Mononuclear cell (primary cell): ENCODE measurements around the gene MRPS27. TPM values are rescaled to one million over a fixed set of nuclear protein-coding genes. Genes with fewer than 3 reads are reported as not detected.

Experiments used
- H3K27me3 ChIP-seq: 2 replicates; pipeline ENCODE4 v1.6.0; 2011; ENCODE audit warnings: low read length, control low read depth; ENCODE audit not compliant: insufficient read depth
- H3K4me1 ChIP-seq: 2 replicates; pipeline ENCODE4 v1.5.1; 2011; ENCODE audit warnings: mild to moderate bottlenecking, low read length, control low read depth; ENCODE audit not compliant: insufficient read depth
- H3K4me3 ChIP-seq: 2 replicates; pipeline ENCODE4 v1.5.1; 2011; ENCODE audit warnings: mild to moderate bottlenecking, low read length, moderate library complexity
- H3K9me3 ChIP-seq: 2 replicates; pipeline ENCODE4 v1.5.1; 2011; ENCODE audit warnings: low read depth, mild to moderate bottlenecking, control low read depth, low read length
- total RNA-seq: library from RNA; depleted of rRNA; stranded (reverse); fragments of >200 nt; gene quantifications from one replicate; pipeline ENCODE4 v1.2.3, GENCODE V29; 2012

MRPS27 gene
- total RNA-seq, 1 donor, result 45.1 TPM

DNA sequence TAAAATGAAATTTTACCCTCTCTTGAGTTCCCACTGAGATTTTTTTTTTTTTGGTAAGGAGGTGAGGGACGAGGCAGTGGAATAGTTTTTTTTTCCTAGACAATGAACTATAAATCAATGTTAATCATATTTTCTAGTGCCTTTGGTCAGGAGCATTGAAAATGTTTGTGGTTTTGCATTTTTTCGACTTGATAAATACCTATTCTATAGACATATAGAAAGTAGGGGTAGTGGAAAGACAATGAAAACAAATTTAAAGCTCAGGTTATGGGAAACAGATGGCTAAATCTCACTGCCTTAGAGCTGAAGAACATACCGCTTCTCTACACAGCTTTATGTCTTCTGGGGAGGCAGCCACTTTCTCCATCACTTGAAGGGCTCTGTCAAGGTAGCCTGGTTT is 94.3 kb downstream of the MRPS27 start:
- Histone ChIP-seq H3K9me3 (no peaks in the 10 kb centered on the region), H3K4me1 (no peaks in the 10 kb centered on the region), H3K27me3 (no peaks in the 10 kb centered on the region), H3K4me3 (no peak overlapping the region)

DNA sequence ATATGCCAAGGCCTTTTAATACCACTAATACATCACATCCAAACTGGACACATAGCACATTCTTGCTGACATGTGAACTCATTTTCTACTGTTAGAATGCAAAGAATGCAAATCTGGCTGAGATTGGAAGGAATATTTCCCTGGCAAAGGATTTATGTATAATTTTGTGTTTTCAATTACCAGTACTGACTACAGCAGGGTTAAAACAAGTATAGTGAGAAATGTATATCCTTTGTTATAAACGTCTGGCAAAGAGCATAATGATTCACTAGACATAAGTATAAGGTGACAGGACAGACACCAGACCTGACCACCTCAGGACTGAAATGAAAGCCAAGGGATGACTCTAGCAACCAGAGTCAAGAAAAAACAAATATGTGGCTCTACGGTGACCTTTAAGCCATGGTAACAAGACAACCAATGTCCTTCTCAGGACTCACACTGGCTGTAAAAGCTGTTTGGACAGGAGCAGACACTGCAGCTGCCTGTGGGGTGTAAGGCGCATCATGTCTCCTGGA is 95.0 kb downstream of the MRPS27 start:
- Histone ChIP-seq H3K4me3 (no peak overlapping the region), H3K4me1 (no peaks in the 10 kb centered on the region), H3K9me3 (no peaks in the 10 kb centered on the region), H3K27me3 (no peaks in the 10 kb centered on the region)

DNA sequence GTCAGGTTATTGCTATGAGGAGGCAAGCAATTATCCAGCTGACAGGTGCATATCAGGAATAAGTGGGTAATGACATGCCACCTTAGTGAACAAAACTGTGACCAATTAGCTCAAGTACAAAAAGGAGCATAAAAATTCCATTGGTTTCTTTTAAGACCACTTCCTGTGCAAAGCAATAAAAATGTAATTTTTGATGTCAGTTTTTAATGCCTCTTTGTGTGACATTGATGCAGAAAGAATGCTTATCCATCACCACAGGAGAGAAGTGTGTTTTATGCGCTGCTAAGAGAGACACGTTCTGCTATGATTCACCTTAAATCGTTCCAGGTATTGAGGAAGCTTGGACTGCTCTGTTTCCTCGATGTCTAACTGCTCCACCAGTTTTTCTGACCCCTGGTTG is 96.7 kb downstream of the MRPS27 start:
- no peak overlapping the region for H3K4me3 ChIP-seq
- no peaks in the 10 kb centered on the region for H3K9me3 ChIP-seq
- H3K27me3 ChIP-seq, result no peaks in the 10 kb centered on the region
- no peaks in the 10 kb centered on the region for H3K4me1 ChIP-seq

DNA sequence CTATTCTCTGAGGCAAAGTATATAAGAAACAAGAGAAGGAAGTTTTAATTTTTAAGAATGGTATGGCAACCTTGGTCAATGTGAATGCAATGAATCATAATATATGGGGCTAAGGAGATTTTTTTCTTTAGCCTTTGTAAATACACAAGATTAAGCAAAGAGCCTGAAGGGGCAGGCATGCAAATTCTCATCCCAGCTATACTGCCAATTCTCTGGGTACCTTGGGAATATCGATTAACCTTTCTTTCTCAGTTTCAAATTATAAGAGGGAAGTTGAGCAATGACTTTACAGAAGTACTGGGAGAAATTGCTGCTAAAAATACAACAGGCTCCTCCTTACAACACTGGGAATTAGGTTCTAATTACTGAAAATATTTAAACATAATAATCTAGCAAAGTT is 97.5 kb downstream of the MRPS27 start:
- no peaks in the 10 kb centered on the region for H3K9me3 ChIP-seq
- no peaks in the 10 kb centered on the region for H3K27me3 ChIP-seq
- H3K4me3 ChIP-seq, result no peak overlapping the region
- H3K4me1 ChIP-seq, result no peaks in the 10 kb centered on the region

DNA sequence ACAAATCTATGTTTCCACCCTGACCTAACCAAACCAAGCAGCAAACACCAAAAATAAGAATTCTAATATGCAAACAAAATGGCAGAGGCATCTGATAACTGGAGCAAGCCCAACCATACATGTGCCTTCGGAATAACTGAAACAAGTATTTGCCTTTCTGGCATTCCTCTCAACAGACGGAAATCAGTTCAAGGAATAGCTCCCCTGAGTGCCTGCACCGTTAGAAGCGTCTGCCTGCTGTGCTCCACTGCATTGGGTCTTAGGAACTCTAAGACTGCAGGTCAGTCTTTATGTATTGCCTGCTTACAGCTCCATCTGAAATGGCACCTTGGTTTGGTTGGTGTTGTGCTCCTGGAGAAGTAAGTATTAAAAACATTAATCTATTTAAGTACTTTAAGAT is 98.5 kb downstream of the MRPS27 start:
- Histone ChIP-seq H3K4me1 (no peaks in the 10 kb centered on the region), H3K4me3 (no peak overlapping the region), H3K27me3 (no peaks in the 10 kb centered on the region), H3K9me3 (no peaks in the 10 kb centered on the region)

DNA sequence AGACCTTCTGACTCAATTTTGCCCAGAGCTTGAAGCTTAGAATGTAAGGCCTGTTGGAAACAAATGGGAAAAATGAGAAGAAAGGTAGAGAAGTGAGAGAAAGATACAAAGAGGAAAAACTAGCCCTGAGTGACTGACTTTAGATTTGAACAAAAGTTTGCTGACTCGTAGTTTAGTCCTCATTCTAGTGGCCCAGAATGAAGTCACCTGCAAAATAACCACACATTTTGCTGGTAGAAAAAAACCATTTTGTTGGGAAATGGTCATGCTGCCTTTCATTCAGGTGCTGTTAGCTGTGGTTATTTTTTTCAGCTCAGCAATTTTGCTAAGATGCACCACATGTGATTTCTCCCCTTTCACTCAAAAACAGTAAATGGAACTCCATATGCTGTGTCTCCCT is 98.9 kb downstream of the MRPS27 start:
- H3K4me3 ChIP-seq, result no peak overlapping the region

DNA sequence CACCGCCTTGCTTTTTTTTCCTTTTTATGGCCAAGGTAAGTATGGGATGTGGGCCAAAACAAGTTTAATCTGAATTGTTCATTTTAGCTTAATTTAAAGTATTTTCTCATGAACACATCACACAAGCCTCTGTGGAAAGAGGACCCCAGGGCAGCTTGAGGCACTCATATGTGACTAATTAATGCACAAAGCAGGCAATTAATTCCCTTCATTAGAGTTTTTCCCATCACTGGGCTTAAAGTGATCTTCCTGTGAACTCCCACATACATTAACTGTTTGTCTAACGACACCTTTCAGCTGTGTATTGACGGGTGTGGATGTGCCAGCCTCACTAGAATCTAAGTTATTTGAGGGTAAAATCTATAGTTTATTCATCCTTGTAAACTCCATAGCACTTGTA is 103.3 kb downstream of the MRPS27 start:
- no peak overlapping the region for H3K4me3 ChIP-seq
- H3K9me3 ChIP-seq, result no peaks in the 10 kb centered on the region
- no peaks in the 10 kb centered on the region for H3K27me3 ChIP-seq
- H3K4me1 ChIP-seq, result no peaks in the 10 kb centered on the region

More for the DNA sequence above, 98.9 kb downstream of the MRPS27 start:
- Histone ChIP-seq H3K27me3 (no peaks in the 10 kb centered on the region), H3K9me3 (no peaks in the 10 kb centered on the region), H3K4me1 (no peaks in the 10 kb centered on the region)

DNA sequence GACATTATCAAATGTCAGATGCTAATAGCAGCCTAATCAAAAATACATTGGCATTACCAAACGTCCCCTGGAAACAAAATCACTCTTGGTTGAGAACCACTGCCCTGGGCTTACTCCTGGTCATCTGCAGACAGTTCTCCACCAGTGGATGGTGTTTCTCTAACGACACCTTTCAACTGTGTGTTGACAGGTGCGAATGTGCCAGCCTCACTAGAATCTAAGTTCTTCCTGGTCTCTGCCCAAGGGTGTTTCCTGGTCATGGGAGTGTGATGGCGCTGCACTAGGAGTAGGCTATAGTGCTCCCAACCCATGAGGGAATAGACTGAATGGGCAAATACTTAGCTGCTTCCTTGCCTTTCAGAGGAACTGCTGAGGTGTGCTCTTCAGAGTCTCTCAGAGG is 105.9 kb downstream of the MRPS27 start:
- Histone ChIP-seq H3K27me3 (no peaks in the 10 kb centered on the region), H3K4me3 (no peak overlapping the region), H3K4me1 (no peaks in the 10 kb centered on the region), H3K9me3 (no peaks in the 10 kb centered on the region)

DNA sequence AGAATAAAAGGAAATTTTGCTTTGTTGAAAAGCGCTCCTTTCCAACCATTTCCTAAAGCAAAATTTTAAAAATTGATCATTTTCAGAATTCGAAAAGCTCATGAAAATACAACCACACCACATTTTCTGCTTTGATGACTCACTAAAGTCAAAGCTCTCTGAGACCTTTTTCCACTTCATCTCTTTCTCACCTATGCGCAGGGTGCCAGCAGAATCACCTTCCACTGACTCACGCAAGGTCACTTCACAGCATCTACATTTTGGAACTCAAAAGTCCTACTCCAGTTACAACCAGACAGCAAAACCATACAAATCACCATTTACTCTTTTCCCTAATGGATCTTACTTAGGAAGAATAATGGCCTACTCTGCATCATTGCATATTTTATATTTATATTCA is 106.6 kb downstream of the MRPS27 start:
- no peaks in the 10 kb centered on the region for H3K4me1 ChIP-seq
- no peaks in the 10 kb centered on the region for H3K9me3 ChIP-seq
- H3K27me3 ChIP-seq, result no peaks in the 10 kb centered on the region
- H3K4me3 ChIP-seq, result no peak overlapping the region

DNA sequence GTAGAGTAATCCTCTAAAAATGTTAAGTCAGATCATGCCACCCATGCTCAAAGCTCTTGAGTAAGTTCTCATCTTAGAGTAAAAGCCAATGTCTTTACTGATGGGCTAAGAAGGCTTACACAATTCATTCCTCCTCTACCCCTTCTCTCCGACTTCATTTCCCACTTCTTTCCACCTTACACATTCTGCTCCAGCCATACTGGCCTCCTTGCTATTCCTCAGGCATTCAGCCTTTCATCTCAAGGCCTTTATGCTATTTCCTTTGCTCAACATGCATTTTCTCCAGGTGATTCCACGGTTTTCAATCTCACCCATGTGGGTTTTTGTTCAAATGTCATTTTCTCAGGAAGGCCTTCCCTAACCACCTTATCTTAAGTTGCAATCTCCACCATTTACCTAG is 107.9 kb downstream of the MRPS27 start:
- no peak overlapping the region for H3K4me3 ChIP-seq
- no peaks in the 10 kb centered on the region for H3K4me1 ChIP-seq
- no peaks in the 10 kb centered on the region for H3K27me3 ChIP-seq
- H3K9me3 ChIP-seq, result no peaks in the 10 kb centered on the region

DNA sequence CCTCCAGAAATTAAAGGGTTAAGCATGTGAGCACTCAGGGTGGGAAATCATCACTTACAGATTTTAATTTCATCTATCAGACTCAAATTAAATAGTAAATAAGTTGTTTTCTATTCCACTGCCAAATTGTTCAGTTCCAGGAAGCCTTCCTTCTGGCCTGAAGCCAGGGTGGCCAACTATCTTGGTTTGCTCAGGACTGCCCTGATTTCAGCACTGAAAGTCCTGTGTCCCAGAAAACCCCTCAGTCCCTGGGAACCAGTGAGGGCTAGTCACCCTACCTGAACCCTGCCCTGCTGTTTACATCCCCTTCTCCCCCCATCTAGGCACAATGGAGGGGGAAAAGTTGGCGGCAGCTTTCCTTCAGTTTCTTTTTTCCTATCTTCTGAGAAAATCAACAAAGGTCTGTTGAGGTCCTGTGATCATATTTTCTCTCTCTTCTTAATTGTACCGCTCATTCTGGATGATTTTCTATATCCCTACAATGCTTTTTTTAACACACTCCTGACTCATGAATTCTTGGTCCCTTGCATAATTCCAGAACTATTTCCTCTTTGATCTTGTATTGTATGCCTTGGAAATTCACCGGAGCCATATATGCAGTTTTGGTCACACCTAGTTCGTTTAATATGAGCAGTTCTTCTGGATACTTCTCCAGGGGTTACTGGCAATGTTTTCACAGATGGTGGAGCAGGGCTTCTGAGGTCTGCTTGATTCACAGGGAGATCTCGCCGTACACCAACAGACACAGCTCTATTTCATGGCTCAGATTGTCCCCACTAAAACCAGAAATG is 109.0 kb downstream of the MRPS27 start:
- H3K4me3 ChIP-seq, result no peak overlapping the region
- no peaks in the 10 kb centered on the region for H3K4me1 ChIP-seq

DNA sequence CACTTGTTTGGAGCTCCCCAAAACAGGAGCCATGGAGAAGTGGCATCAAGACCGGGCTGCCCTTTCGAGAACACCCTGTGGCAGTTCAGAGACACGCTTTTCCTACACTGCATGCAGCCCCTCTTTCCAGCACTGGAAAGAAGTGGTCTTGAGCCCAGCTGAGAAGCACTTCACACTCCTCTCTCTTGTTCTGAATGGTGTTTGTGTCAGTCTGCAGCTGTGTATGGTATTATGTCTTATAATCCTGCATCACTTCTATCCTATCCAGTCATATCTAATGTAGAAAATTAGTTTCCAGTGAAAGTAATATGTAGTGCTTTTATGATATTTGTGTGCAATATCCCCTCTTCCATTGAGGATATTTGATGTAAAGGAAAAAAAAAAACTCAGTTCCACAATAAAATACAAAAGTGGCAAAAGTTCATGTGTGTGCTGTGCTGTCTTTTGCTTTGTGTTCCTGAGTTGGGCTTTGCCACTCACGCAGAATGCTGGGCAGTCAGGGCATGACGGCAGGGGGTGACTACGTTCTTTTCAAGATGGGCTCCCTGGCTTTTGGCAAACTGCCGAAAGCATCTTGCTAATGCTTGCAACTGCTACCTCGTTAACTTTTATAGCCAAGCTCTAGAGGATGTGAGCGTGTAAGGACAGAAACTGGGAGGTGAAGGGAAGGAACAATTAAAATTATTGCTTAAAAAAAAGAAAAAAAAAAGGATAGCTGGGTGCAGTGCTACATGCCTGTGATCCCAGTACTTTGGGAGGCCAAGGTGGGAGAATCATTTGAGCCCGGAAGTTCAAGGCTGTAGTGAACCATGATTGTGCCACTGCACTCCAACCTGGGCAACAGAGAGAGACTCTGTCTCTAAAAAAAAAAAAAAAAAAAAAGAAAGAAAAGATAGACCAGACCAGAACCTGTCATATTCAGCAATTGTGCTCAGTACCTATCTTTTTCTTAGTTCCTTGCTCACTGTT is 110.6 kb downstream of the MRPS27 start:
- no peaks in the 10 kb centered on the region for H3K4me1 ChIP-seq
- no peaks in the 10 kb centered on the region for H3K27me3 ChIP-seq
- no peaks in the 10 kb centered on the region for H3K9me3 ChIP-seq

More for the DNA sequence above, 109.0 kb downstream of the MRPS27 start:
- no peaks in the 10 kb centered on the region for H3K9me3 ChIP-seq
- H3K27me3 ChIP-seq, result no peaks in the 10 kb centered on the region

DNA sequence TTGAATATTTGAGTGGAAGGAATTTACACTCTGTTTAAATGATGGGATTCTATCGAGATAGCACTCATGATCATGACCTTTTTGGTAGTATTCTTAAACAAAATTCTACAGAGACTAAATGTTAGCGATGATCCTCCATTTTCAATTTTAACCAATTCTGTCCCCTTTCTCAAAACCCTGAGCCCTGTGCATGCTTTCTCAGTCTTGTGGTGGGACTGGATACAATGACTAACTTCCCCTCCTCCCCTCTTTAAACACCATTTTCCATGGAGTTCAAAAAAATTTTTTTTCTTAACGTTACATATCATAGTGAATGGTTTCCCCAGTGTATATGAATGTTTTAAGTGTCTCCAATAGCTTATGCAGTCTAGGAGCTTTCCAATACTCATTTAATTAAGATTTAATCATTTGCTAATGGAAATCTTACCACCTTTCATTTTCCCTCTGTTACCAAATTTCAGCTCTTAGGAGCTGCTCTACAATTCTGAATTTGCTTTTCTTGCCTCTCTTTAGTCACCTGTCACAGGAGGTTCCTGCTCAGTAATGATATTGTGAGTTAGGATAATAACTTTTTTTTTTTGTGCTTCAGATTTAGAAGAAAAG is 111.6 kb downstream of the MRPS27 start:
- H3K27me3 ChIP-seq, result no peaks in the 10 kb centered on the region
- H3K4me3 ChIP-seq, result no peak overlapping the region
- no peaks in the 10 kb centered on the region for H3K4me1 ChIP-seq
- H3K9me3 ChIP-seq, result no peaks in the 10 kb centered on the region

More for the DNA sequence above, 110.6 kb downstream of the MRPS27 start:
- H3K4me3 ChIP-seq, result no peak overlapping the region

DNA sequence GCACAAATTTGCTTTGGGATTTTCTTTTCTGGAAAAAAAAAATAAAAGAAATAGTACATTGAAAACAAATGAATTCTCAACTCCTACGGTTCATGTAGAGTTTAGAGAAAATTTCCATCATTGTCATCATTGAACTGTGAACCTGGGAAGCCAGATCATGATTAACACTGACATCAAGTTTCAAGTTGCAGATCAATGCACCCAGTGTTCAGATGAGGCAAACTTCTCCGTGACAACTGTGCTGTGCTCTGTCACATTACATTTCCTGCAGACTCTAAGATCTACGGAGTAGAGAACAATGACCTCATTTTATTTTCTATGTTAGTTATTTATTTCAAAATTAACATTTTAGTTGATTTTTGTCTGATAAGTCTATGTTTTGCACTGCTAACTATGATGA is 113.0 kb downstream of the MRPS27 start:
- Histone ChIP-seq H3K27me3 (no peaks in the 10 kb centered on the region), H3K9me3 (no peaks in the 10 kb centered on the region), H3K4me1 (no peaks in the 10 kb centered on the region), H3K4me3 (no peak overlapping the region)

DNA sequence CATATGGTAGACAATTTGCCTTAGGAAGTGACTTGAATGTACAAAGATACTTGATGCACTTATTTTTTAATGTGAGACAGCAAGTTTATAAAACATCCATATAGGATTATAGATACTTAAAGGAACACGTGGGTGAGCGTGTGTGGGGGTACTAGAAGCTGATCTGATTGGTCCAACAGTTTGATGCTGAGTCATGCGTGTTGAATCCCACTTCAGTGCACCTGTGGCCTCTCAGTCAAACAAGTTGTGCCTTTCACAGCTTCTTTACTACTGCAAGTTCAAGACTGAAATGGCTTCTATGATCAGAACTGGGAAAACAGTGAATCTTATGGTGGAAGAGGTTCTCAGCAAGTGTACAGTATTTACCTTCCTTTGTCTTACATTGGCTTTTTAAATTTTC is 113.9 kb downstream of the MRPS27 start:
- no peaks in the 10 kb centered on the region for H3K9me3 ChIP-seq
- no peaks in the 10 kb centered on the region for H3K4me1 ChIP-seq

More for the DNA sequence above, 113.9 kb downstream of the MRPS27 start:
- H3K27me3 ChIP-seq, result no peaks in the 10 kb centered on the region
- no peak overlapping the region for H3K4me3 ChIP-seq
